ENCODE results near the gene STMND1.

STMND1 gene

DNA sequence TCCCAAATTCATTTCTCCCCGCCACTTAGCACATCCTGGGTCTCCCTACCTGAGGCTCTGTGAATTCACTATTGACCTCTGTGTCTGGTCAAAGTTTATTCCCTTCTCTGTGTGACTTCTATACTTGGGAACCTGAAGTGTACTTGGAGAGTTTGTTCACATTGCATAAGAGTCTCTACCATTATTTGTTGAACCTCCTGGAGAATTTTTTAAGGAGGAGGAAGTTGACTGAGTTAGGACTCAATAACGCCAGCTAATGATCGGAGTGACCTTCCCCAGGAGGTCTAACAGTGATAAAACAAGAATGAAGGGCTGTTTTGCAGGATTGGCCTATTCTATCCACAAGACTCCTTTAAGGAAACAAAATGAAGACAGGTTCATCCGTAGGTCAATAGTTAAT is 23.6 kb downstream of the STMND1 start:
- H3K27me3 Mint-ChIP-seq: peaks cover 23% of the 10 kb centered on the region
- no peak overlapping the region for H3K27ac Mint-ChIP-seq
- DNase-seq: no peak
- H3K4me3 Mint-ChIP-seq: no peak overlapping the region
- no peaks in the 10 kb centered on the region for H3K9me3 Mint-ChIP-seq
- ATAC-seq: no peak
- no peaks in the 10 kb centered on the region for H3K4me1 Mint-ChIP-seq

DNA sequence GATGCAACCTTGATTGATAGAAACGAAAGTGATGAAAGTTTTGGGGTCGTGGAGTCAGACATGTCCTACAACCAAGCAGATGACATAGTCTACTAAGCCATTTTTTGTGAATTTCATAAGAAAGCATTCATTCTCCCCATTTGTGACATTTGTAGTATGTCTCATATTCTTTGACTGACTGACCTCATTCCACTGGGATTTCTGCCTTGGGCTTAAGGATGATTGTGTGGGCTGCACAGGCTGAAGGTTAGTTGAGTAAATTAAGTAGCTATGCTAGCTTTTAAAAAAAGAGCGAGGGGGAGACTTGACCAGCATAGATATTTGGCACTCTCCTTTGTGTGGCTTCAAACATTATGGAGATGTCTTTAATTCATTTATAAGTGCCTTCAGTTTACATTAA is 28.9 kb downstream of the STMND1 start:
- peaks cover 36% of the 10 kb centered on the region for H3K27me3 Mint-ChIP-seq
- H3K9me3 Mint-ChIP-seq: peaks cover 7 to 23% of the 10 kb centered on the region in 2 donors
- no peak for ATAC-seq
- DNase-seq: no peak
- H3K4me1 Mint-ChIP-seq: no peaks in the 10 kb centered on the region
- no peak overlapping the region for H3K27ac Mint-ChIP-seq
- H3K4me3 Mint-ChIP-seq: no peak overlapping the region

DNA sequence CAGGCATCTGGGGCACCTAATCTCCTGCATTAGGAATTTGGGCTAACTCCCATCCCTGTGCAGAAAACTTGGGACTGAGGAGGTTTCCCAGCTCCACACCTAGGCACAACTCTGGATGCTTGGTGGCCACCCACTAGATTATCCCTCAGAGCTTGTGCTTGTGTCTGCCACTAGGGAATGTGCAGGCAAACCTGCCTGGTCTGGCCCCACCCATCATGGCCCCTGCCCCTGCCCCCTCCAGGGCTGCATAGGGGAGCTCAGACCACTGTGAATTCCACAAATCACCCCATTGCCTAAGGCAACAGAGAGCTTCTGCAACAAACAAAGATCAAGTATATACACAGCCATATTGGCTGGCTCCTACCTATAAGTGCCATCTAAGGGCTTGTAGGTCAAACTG is 31.1 kb downstream of the STMND1 start:
- H3K9me3 Mint-ChIP-seq: peaks cover 7 to 41% of the 10 kb centered on the region in 2 donors
- DNase-seq (no peak), ATAC-seq (no peak)
- no peaks in the 10 kb centered on the region for H3K4me1 Mint-ChIP-seq
- H3K4me3 Mint-ChIP-seq: no peak overlapping the region
- no peak overlapping the region for H3K27ac Mint-ChIP-seq
- peaks cover 42% of the 10 kb centered on the region for H3K27me3 Mint-ChIP-seq

DNA sequence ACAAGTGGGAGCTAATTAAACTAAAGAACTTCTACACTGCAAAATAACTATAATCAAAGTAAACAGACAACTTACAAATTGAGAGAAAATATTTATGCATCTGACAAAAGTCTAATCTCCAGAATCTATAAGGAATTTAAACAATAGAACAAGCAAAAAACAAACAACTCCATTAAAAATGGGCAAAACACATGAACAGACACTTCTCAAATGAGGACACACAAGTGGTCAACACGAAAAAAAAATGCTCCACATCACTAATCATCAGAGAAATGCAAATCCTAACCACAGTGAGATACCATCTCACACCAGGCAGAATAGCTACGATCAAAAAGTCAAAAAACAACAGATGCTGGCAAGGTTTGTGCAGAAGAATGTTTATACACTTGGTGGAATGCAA is 36.2 kb downstream of the STMND1 start:
- Mint-ChIP-seq H3K4me3 (no peak overlapping the region), H3K4me1 (no peaks in the 10 kb centered on the region), H3K9me3 (peaks cover 9 to 50% of the 10 kb centered on the region in 2 donors), H3K27me3 (peaks cover 32% of the 10 kb centered on the region), H3K27ac (no peak overlapping the region)
- no peak for DNase-seq
- ATAC-seq: no peak

DNA sequence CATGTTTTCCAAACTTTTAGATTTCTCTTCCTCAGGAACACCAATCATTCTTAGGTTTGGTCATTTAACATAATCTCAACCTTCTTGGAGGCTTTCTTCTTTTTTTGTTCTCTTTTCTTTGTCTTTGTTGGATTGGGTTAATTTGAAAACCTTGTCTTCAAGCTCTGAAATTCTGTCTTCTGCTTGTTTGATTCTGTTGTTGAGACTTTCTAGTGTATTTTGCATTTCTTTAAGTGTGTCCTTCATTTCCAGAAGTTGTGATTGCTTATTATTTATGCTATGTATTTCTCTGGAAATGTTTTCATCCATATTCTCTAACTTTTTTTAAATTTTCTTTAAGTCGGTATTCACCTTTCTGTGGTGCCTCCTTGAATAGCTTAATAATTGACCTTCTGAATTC is 42.2 kb downstream of the STMND1 start:
- Mint-ChIP-seq H3K27ac (no peak overlapping the region), H3K4me1 (no peaks in the 10 kb centered on the region), H3K4me3 (no peak overlapping the region), H3K27me3 (peaks cover 14% of the 10 kb centered on the region), H3K9me3 (peaks cover 8 to 36% of the 10 kb centered on the region in 2 donors)
- no peak for ATAC-seq
- DNase-seq: no peak

DNA sequence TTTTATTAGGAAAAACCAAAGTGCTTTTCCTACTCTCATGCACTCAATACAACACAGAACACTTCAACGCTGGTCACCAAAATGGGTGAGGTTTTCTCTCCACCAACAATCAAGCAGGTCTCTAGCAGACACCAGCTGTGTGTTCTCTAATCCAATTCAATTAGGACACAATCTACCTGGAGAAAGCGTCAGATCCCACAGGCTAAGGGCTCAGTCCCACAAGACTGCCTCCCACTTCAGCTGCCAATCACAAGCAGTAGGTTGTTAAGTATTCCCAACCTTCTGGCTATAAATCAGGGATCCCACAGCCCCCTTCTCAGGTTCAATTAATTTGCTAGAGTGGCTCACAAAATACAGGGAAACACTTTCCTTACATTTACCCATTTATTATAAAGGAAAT is 47.7 kb downstream of the STMND1 start:
- DNase-seq (no peak), ATAC-seq (no peak)
- Mint-ChIP-seq H3K27ac (no peak overlapping the region), H3K4me1 (no peaks in the 10 kb centered on the region), H3K4me3 (no peak overlapping the region), H3K27me3 (peaks cover 2% of the 10 kb centered on the region), H3K9me3 (peaks cover 20 to 34% of the 10 kb centered on the region in 2 donors)

DNA sequence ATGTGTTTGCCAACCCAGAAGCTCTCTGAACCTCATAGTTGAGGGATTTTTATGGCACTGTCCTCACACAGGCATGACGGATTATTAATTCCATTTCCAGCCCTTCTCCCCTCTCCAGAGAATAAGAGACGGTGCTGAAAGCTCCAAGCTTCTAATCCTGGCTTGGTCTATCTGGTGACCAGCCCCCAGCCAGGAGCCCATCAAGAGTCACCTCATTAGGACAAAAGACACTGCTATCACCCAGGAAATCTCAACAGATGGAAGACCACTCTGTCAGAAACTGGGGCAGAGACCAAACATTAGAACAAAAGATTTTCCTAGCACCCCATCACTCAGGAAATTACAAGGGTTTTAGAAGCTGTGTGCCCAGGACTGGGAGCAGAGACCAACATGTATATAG is 48.2 kb downstream of the STMND1 start:
- Mint-ChIP-seq H3K4me1 (no peaks in the 10 kb centered on the region), H3K4me3 (no peak overlapping the region), H3K27me3 (no peaks in the 10 kb centered on the region), H3K27ac (no peak overlapping the region), H3K9me3 (peaks cover 20 to 29% of the 10 kb centered on the region in 2 donors)
- no peak for DNase-seq
- no peak for ATAC-seq

DNA sequence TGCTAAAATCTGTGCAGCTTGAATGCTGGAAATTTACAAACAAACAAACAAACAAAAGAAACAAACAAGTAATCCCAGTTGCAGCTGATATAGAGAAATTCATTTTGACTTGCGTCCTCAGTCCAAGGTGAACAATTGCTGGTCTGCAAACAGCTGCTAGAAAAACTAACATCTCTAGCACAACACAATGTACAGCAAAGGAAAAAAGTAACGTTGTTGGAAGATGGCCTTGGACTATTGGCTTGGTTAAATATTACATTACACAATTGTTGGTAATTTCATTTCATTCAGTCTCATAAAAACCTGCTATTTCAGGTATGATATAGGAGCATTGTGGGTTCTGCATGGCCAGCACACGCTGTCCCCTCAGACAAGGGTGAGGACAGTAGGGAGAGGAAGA is 50.0 kb downstream of the STMND1 start:
- peaks cover 12 to 18% of the 10 kb centered on the region in 2 donors for H3K9me3 Mint-ChIP-seq
- H3K27ac Mint-ChIP-seq: no peak overlapping the region
- H3K4me3 Mint-ChIP-seq: no peak overlapping the region
- DNase-seq (no peak), ATAC-seq (no peak)
- no peaks in the 10 kb centered on the region for H3K4me1 Mint-ChIP-seq
- H3K27me3 Mint-ChIP-seq: no peaks in the 10 kb centered on the region

DNA sequence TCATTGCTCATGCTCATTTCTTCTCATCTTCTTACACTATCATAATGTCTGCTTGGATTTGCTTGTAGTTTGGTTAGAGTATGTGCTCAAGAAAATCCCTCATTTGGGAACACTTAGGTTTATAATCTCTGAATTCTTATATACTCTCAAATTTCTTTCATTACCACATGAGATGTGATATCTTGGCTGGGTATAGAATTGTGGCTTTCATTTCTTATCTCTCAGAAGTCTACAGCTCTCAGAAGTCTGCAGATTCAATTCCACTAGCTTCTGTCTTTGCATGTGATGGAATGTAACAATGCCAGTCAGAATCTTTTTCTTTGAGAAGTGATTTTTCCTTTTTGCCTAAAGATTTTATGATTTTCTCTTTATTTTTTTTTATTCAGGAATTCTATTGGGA is 50.9 kb downstream of the STMND1 start:
- DNase-seq (no peak), ATAC-seq (no peak)
- H3K4me1 Mint-ChIP-seq: no peaks in the 10 kb centered on the region
- H3K4me3 Mint-ChIP-seq: no peak overlapping the region
- no peaks in the 10 kb centered on the region for H3K27me3 Mint-ChIP-seq
- H3K9me3 Mint-ChIP-seq: peaks cover 12 to 18% of the 10 kb centered on the region in 2 donors
- H3K27ac Mint-ChIP-seq: no peak overlapping the region

DNA sequence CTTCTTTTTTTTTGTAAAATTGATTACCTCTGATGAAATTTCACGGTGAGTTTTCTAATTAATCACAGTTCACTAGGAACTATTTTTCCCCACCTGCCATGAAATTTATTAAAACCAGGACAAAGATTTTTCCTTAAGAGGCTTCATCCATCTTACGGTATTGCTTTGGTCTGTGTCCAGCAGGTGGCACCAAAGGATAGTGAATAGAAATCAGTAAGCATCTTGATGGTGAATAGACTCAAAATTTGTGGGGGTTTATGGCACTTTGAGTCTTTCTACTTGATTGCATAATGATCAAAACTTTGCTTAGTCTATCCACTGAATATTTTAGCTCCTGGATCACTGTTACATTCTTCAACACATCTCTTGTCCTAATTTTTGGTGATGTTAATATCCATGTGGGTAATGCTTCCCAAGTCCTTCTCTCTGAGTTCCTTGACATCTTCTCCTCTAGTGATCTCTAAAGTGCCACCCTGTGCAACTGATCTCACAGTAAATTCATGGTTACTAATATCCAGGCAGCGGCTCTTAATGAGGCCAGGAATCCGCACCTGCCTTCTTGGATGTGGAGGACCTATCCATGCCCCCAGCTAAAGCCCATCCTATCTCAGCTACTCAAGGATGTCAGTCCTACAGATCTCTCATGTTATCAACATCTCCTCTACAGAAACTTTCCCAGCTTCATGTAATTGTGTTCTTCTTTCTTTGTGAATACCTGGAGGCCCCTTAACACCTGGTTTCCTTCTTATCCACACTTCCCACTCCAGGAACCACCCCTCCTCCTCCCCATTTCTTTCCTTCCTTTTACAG is 54.5 kb downstream of the STMND1 start:
- H3K27ac Mint-ChIP-seq: no peak overlapping the region
- ATAC-seq (peak; percentile 68), DNase-seq (peak; percentile 28 to 40)
- peaks cover 11% of the 10 kb centered on the region for H3K27me3 Mint-ChIP-seq
- H3K4me1 Mint-ChIP-seq: no peaks in the 10 kb centered on the region
- no peak overlapping the region for H3K4me3 Mint-ChIP-seq
- peaks cover 12 to 18% of the 10 kb centered on the region in 2 donors for H3K9me3 Mint-ChIP-seq

DNA sequence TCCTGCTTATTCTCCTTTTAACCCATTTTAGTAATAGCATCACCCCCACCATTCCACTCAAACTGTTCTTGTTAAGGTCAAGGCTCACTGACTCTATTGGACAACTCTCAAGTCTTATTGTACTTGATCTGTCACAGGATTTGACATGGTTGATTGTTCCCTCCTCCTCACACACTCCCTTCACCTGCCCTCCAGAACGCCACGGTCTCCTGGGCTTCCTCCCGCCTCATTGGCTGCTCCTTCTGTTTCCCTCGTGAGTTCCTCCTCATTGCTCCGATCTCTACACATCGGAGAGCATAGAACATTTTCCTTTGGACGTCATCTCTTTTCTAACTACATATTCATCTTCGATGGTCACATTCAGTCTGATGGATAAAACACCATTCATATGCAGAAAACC is 55.1 kb downstream of the STMND1 start:
- Mint-ChIP-seq H3K4me1 (no peaks in the 10 kb centered on the region), H3K4me3 (no peak overlapping the region), H3K27me3 (peaks cover 18% of the 10 kb centered on the region), H3K9me3 (peaks cover 12 to 17% of the 10 kb centered on the region in 2 donors), H3K27ac (no peak overlapping the region)
- ATAC-seq: no peak
- DNase-seq: no peak

DNA sequence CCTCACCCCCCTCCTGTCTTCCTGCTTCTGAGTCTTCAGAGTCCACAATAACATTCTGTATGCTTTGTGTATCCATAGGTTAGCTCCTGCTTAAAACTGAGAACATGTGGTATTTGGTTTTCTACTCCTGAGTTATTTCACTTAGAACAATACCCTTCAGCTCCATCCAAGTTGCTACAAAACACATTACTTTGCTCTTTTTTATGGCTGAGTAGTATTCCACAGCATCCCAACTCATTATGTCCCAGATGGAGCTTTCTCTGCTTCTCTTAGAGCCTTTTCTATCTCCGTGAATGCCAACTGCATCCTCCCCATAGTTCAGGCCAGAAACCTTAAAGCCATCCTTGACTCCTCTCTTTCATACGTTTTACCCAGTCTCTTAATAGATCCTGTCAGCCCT is 55.8 kb downstream of the STMND1 start:
- H3K27me3 Mint-ChIP-seq: peaks cover 24% of the 10 kb centered on the region
- no peak overlapping the region for H3K4me3 Mint-ChIP-seq
- H3K27ac Mint-ChIP-seq: no peak overlapping the region
- H3K9me3 Mint-ChIP-seq: peaks cover 8 to 11% of the 10 kb centered on the region in 2 donors
- no peak for ATAC-seq
- H3K4me1 Mint-ChIP-seq: no peaks in the 10 kb centered on the region
- no peak for DNase-seq

DNA sequence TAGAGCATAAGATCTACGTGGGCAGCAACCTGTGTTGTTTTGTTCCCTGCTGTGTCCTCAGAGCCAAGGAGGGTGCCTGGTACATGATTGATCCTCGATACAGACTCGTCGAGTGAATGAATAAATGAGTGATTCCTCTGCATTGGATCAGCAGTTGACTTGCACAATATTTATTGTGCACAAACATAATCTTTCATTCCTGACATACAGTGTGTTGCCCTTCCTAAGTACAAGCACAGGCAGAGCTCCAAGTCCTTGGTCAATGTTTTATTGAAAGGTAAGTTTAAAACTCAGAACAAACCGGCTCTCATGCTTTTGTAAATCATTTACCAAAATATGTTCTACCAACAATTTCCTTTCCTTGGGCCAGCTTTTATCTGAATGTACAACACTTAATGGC is 57.4 kb downstream of the STMND1 start:
- H3K4me3 Mint-ChIP-seq: no peak overlapping the region
- DNase-seq (no peak), ATAC-seq (no peak)
- no peaks in the 10 kb centered on the region for H3K4me1 Mint-ChIP-seq
- H3K27me3 Mint-ChIP-seq: peaks cover 31% of the 10 kb centered on the region
- H3K9me3 Mint-ChIP-seq: no peaks in the 10 kb centered on the region
- no peak overlapping the region for H3K27ac Mint-ChIP-seq

DNA sequence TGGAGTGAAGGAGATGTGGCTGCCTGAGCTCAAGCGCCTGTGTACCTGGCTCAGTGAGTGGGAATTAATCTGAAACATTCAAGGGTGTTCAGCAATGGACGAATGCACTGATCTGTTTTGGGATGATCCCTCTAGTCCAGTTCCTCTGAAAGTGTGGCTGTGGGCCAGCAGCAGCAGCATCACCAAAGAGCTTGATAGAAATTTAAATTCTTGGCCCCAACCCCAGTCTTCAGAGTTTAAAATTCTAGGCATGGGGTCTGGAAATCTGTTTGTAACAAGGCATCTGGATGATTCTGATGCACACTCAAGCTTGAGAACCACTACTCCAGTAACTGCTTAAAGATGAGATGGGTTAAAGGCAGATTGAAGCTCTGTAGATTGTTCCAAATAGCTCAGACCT is 59.2 kb downstream of the STMND1 start:
- ATAC-seq (no peak), DNase-seq (no peak)
- Mint-ChIP-seq H3K4me1 (no peaks in the 10 kb centered on the region), H3K4me3 (no peak overlapping the region), H3K27me3 (peaks cover 31% of the 10 kb centered on the region), H3K9me3 (no peaks in the 10 kb centered on the region), H3K27ac (peak overlapping the region in 1 of 2 donors; percentile 42)

DNA sequence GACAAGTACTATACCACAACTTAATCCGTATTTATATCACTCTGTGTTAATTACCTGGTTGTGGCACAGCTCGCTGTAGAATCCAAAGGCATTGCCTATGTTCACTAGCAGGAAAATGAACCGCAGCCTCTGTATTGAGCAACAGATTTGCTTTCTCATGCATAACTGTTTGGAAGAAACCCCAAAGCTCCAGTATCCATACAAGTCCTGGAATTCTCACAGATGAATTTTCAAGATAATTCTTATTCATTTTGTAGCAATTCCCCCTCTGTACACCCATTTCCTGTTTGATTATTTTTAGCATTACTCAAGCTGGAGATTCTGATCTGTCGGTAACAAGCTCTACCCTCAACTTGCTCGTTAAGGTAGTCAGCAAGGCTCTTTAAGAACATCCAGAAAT is 63.5 kb downstream of the STMND1 start:
- Mint-ChIP-seq H3K4me1 (no peaks in the 10 kb centered on the region), H3K27ac (no peak overlapping the region), H3K4me3 (no peak overlapping the region), H3K9me3 (no peaks in the 10 kb centered on the region), H3K27me3 (peaks cover 29% of the 10 kb centered on the region)
- ATAC-seq (no peak), DNase-seq (no peak)

DNA sequence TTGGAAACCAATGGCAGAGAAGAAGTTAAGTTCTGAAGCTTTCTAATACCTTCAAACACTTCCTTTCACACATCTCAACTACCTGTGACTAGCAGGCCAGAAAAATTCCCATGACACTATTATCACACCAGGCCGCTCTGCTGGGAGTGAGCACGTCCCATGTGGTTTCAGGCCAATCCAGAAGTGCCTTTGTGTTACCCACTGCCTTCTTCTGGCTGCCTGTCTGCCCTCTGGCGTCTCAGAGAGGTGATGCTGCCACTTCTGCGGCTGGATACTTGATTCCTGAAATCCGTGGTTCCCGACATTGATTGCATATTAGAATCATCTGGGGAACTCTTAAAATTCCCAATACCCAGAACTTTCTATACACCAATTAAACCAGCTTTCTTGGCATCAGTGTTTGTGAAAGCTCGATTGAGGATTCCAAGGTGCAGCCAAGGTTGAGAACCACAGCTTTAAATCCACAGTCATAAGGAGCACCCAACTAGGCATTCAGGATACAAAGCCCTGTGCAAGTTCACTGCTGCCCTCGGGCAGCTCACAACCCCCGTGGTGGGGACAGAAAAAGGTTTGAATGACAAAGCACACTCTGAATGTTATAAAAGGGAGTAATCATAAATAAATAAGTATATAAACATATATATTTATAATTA is 65.6 kb downstream of the STMND1 start:
- ATAC-seq (no peak), DNase-seq (no peak)
- Mint-ChIP-seq H3K27me3 (peaks cover 8% of the 10 kb centered on the region), H3K4me3 (no peak overlapping the region), H3K4me1 (no peaks in the 10 kb centered on the region), H3K27ac (no peak overlapping the region), H3K9me3 (no peaks in the 10 kb centered on the region)
